ENCODE data around the gene DIRAS3.
"Not testable (repeated sequence)": the region's sequence is repeated elsewhere in the genome, so short reads cannot be mapped to it uniquely, and the experiment has no call there.

DIRAS3 gene

GRCh38 chr1:68016381-68016780 lies 34.0 kb downstream of the DIRAS3 start:
- no peak for DNase-seq

GRCh38 chr1:68015971-68016370 lies 34.5 kb downstream of the DIRAS3 start:
- no peak for DNase-seq

DNA sequence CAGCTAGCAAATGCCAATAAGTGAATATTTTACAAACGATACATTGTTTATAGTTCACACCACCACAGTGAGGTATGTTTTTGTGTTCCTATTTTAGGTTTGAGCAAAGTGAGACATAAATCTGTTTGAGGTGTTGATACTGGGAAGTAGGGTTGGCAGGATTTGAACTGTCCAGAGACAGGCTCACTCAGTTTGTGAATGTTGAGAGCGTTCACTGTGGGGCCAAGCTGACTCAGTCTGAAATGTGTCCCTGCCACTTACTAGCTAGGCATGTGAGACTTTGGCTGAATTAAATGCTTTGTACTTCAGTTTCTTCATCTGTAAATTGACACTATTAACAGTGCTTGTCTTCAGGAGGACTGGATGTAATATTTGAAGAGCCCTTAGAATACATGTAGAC lies 35.1 kb downstream of the DIRAS3 start:
- no peak for DNase-seq

GRCh38 chr1:68013351-68013750 lies 37.1 kb downstream of the DIRAS3 start:
- DNase-seq, result no peak

- no peak for DNase-seq
These were observed 38.6 kb downstream of the DIRAS3 start for GRCh38 chr1:68011657-68012375.

DNA sequence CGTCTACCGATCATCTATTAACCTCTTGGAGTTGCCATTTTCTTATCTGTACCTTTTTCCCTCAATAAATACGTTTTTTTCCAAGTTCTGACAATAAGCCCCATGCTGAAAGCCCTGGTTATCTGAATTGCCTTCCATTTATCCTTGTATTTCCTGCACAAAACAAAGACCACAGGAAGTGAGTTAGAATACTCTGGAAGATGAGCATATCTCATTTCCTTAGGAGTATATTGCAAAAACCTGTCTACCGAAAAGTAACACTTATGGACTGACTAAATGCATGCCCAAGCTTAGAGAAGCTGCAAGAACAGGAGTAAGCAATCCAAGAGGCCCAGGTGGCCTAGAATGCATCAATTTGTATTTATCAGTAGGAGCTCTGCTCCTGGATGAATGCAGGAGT lies 39.9 kb downstream of the DIRAS3 start:
- DNase-seq, result no peak

- DNase-seq, result no peak
These were observed 40.3 kb downstream of the DIRAS3 start for GRCh38 chr1:68010090-68010489.

DNA sequence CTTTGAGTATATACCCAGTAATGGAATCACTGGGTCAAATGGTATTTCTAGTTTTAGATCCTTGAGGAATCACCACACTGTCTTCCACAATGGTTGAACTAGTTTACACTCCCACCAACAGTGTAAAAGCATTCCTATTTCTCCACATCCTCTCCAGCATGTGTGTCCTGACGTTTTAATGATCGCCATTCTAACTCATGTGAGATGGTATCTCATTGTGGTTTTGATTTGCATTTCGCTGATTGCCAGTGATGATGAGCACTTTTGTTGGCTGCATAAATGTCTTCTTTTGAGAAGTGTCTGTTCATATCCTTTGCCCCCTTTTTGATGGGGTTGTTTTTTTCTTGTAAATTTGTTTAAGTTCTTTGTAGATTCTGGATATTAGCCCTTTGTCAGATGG lies 46.8 kb downstream of the DIRAS3 start:
- DNase-seq, result not testable (repeated sequence)

GRCh38 chr1:68000191-68000590 lies 50.2 kb downstream of the DIRAS3 start:
- DNase-seq, result no peak

- DNase-seq, result no peak
These were observed 52.7 kb downstream of the DIRAS3 start for GRCh38 chr1:67997746-67998145.

All from CD4-positive, alpha-beta T cell treated with Interleukin-1 beta for 1 hour (primary cell).